GM18870 (cell line): ENCODE results near the gene SMIM5.

Experiments
- ATAC-seq: cut with Tn5 transposase; IDR thresholded peaks from one replicate; pipeline ENCODE4 v1.9.1; 2021; ENCODE audit warnings: moderate library complexity; ENCODE audit not compliant: unreplicated experiment

SMIM5 gene

DNA sequence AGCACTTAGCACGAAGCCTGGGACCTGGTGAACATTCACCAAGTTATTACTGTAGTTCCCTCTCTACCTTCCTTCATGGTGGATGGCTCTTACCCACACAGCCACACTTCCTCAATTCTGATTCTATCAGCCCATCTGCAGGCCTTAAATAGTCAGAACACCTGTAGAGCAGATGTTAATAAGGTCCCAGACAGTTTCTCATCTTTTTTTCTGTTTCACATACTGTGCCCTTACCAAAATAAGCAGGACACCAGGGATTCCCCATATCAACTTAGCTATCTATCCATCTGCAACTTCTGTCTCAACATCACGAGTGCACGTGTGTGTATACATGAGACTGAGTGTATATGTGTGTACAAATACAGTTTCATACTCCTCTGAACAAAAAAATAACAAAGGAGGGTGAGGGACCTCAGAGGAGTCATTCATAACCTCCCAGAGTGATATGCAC lies 30.9 kb downstream of the SMIM5 start:
- peak; percentile 68 for ATAC-seq

GRCh38 chr17:75665981-75666380 lies 32.7 kb downstream of the SMIM5 start:
- ATAC-seq = no peak

DNA sequence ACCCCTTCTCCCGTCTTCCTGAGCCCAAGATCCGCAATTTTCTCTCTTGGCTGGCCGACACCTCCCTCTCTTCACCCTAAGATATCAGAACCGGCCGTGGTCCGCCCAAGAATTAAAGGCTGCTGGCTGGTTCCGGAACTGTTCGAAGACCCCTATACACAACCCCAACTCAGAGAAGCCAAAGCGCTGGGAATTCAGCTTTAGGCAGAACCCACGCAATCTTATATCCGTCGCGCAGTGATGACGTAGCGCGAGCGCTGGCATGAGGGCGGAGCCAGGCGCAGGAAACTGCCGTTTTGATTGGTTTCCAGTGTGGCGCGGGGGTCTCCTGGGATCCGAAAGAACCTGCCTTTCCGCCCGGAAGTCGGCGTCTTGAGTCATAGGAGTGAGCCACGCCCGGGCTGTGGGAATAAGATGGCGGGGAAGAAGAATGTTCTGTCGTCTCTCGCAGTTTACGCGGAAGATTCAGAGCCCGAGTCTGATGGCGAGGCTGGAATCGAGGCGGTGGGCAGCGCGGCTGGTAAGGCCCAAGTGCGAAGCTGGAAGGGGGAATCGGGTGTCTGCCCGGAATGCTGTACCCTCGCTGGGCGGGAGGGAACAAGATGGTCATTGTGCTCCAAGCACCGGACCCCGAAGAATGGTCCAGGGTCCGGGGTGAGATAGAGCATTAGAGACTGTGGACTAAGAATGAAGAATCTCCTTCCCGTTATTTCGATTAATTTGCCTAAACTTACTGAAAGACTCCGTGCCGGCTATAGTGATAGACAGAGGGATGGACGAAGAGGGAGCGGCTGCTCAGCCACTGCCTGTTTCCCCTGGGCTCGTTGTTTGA lies 33.9 kb downstream of the SMIM5 start, which contains the start of the genes RECQL5 and SAP30BP:
TSS of gene RECQL5 (minus strand) at position 196 of the 832 bp plus-strand sequence. CDS start 597 bp downstream, outside the sequence.
TSS of gene SAP30BP (plus strand) at position 380 of the 832 bp plus-strand sequence. CDS start at position 415, 35 bp downstream.
- ATAC-seq = peak; percentile 49

- ATAC-seq = no peak
Measured at GRCh38 chr17:75667825-75668224, 34.6 kb downstream of the SMIM5 start.

DNA sequence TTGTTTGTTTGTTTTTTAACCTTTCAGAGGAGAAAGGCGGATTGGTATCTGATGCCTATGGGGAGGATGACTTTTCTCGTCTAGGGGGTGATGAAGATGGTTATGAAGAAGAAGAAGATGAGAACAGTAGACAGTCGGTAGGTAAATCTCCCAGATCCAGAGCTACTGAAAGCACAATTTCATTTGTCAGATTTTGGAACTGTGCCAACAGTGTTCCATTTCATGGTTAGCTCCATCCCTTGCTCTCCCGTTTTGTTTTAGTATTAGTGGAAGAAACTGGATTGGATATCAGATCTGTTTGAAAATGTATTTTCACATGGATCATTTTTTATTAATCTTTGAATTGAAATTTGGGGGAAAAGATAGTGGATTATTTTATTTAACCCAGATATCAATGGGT lies 35.3 kb downstream of the SMIM5 start:
- ATAC-seq = no peak

- ATAC-seq = no peak
Measured at GRCh38 chr17:75670868-75671267, 37.6 kb downstream of the SMIM5 start.

GRCh38 chr17:75672011-75672410 lies 38.8 kb downstream of the SMIM5 start:
- ATAC-seq = no peak

- ATAC-seq = no peak
Measured at GRCh38 chr17:75673487-75673886, 40.3 kb downstream of the SMIM5 start.

DNA sequence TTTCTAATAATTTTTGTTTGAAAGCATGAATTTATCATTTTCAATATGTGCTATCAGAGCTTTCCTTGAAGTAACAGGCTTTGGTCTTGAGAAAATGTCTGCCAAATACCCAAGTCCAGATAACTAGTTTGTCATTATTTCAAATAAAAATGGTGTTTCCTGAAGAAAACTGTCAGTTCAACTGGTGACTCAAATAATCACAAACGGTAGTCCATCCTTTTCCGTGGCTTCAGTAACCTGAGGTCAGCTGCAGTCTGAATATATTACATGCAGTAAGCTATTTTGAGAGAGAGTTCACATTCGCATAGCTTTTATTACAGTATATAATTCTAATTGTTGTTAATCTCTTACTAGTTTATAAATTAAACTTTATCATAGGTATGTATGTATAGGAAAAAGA lies 43.2 kb downstream of the SMIM5 start:
- no peak for ATAC-seq

- ATAC-seq = no peak
Measured at GRCh38 chr17:75679706-75680211, 46.5 kb downstream of the SMIM5 start.

GRCh38 chr17:75680431-75680830 lies 47.2 kb downstream of the SMIM5 start:
- no peak for ATAC-seq

GRCh38 chr17:75681289-75681688 lies 48.1 kb downstream of the SMIM5 start:
- no peak for ATAC-seq

DNA sequence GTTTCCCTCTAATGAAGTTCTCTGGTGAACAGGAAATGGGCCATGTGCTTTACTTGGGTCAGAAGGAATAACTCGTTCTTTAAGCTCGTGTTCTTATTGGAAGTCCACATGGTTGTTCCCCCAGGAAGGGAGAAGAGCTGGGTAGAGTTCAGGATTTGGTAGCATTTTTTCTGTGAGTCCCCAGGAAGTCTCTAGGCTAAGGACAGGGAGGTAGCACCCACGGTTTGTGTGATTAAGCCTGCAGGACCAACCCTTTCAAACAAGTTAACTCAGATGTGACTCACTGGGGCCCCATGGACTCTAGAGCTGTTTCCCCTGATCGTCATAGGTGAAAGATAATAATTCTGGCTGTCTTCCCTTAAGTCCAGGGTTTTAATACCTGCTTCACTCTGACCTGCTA lies 50.3 kb downstream of the SMIM5 start:
- ATAC-seq = no peak

- no peak for ATAC-seq
Measured at GRCh38 chr17:75684249-75684648, 51.0 kb downstream of the SMIM5 start.

- no peak for ATAC-seq
Measured at GRCh38 chr17:75684924-75685323, 51.7 kb downstream of the SMIM5 start.

DNA sequence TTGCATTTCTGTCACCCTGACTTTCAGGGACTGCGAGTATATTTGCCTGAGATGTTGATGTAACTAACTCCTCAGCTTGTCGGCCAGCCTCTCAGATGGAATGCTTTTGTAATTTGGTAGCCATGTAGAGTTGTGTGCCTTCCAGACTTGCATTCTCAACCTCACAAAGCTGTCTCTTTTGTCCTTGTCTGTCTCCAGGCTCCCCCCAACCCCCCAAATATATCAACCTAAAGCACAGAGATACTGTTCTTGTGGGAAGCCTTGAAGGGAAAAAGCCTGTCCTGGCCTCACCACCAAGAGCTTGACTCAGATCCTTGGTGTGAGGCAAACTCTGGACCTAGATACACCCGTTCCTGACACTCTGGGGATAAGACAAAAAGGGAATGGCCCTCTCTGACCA lies 52.3 kb downstream of the SMIM5 start:
- ATAC-seq = no peak

- ATAC-seq = no peak
Measured at GRCh38 chr17:75688209-75688825, 55.1 kb downstream of the SMIM5 start.

GRCh38 chr17:75689441-75689873 lies 56.2 kb downstream of the SMIM5 start:
- ATAC-seq = no peak
